ENCODE results near the gene PTP4A2.
"Not testable (repeated sequence)": the region's sequence is repeated elsewhere in the genome, so short reads cannot be mapped to it uniquely, and the experiment has no call there.

DNA sequence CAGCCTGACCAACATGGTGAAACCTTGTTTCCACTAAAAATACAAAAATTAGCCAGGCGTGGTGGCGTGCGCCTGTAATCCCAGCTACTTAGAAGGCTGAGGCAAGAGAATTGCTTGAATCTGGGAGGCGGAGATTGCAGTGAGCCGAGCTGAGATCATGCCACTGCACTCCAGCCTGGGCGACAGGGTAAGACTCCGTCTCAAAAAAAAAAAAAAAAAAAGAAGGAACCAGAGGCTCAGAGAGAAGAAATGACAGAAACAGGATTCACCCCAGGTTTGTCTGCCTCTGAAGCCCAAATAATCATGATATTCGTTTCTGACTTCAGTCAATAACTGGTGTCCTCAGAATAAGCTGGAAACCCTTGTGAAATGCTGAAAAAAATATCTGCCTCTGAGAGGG lies 3.9 kb upstream of the PTP4A2 start:
- TF ChIP-seq, protein P1, sequence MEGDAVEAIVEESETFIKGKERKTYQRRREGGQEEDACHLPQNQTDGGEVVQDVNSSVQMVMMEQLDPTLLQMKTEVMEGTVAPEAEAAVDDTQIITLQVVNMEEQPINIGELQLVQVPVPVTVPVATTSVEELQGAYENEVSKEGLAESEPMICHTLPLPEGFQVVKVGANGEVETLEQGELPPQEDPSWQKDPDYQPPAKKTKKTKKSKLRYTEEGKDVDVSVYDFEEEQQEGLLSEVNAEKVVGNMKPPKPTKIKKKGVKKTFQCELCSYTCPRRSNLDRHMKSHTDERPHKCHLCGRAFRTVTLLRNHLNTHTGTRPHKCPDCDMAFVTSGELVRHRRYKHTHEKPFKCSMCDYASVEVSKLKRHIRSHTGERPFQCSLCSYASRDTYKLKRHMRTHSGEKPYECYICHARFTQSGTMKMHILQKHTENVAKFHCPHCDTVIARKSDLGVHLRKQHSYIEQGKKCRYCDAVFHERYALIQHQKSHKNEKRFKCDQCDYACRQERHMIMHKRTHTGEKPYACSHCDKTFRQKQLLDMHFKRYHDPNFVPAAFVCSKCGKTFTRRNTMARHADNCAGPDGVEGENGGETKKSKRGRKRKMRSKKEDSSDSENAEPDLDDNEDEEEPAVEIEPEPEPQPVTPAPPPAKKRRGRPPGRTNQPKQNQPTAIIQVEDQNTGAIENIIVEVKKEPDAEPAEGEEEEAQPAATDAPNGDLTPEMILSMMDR (IDR thresholded peaks at IDR 0.05) = not testable (repeated sequence)
- not testable (repeated sequence) for TF ChIP-seq POLR2A (IDR thresholded peaks at IDR 0.05)

All from adrenal gland (tissue), 5 donors.